Measurements from ENCODE around the gene FYN. TPM values are rescaled to one million over a fixed set of nuclear protein-coding genes. Genes with fewer than 3 reads are reported as not detected.

FYN gene
- total RNA-seq, 1 experiment from 2014 or later, result 37.8 TPM

- ChIA-PET CTCF (interaction anchor here (0.7 kb wide), 2 partner anchors 44 to 536 kb away, joined by 3 read pairs; no protein-coding TSS in a partner anchor), POLR2A (no interaction called here)
- no peaks in the 10 kb centered on the region for H3K27me3 Mint-ChIP-seq (ENCODE audit: insufficient read depth, unreplicated experiment)
- H3K4me3 Mint-ChIP-seq (ENCODE audit: unreplicated experiment), result no peak overlapping the region
- no peak for DNase-seq (ENCODE audit: unreplicated experiment)
- intact Hi-C loops (cut with micrococcal nuclease), result no loop called here
- no TSS peak for BruUV-seq (replicated peaks)
- no peaks in the 10 kb centered on the region for H3K9me3 Mint-ChIP-seq (ENCODE audit: unreplicated experiment)
- H3K4me1 Mint-ChIP-seq (ENCODE audit: insufficient read depth, unreplicated experiment), result no peaks in the 10 kb centered on the region
- no peaks in the 10 kb centered on the region for H3K36me3 Mint-ChIP-seq (ENCODE audit: insufficient read depth, unreplicated experiment)
- no peak overlapping the region for H3K27ac Mint-ChIP-seq (ENCODE audit: low read depth, unreplicated experiment)
- no peak for TF ChIP-seq CTCF (IDR thresholded peaks at IDR 0.05; ENCODE audit: unreplicated experiment)
These were observed 88.8 kb downstream of the FYN start for GRCh38 chr6:111784433-111784832.

GRCh38 chr6:111782887-111783466, 90.3 kb downstream of the FYN start:
- no peaks in the 10 kb centered on the region for H3K36me3 Mint-ChIP-seq (ENCODE audit: insufficient read depth, unreplicated experiment)
- no peak for DNase-seq (ENCODE audit: unreplicated experiment)
- H3K9me3 Mint-ChIP-seq (ENCODE audit: unreplicated experiment), result no peaks in the 10 kb centered on the region
- H3K4me3 Mint-ChIP-seq (ENCODE audit: unreplicated experiment), result no peak overlapping the region
- BruUV-seq (replicated peaks), result no TSS peak
- CTCF ChIA-PET, result interaction anchor here (0.6 to 0.7 kb wide), 3 partner anchors 214 to 261 kb away, joined by 3 to 9 read pairs (median 3); no protein-coding TSS in a partner anchor
- no peak overlapping the region for H3K27ac Mint-ChIP-seq (ENCODE audit: low read depth, unreplicated experiment)
- H3K4me1 Mint-ChIP-seq (ENCODE audit: insufficient read depth, unreplicated experiment), result no peaks in the 10 kb centered on the region
- intact Hi-C loops (cut with micrococcal nuclease), result no loop called here
- TF ChIP-seq CTCF (IDR thresholded peaks at IDR 0.05; ENCODE audit: unreplicated experiment), result no peak
- H3K27me3 Mint-ChIP-seq (ENCODE audit: insufficient read depth, unreplicated experiment), result no peaks in the 10 kb centered on the region
- POLR2A ChIA-PET, result no interaction called here

GRCh38 chr6:111782192-111782809, 91.0 kb downstream of the FYN start:
- no peak for TF ChIP-seq CTCF (IDR thresholded peaks at IDR 0.05; ENCODE audit: unreplicated experiment)
- ChIA-PET CTCF (interaction anchor here (0.5 to 0.6 kb wide), 2 partner anchors 109 to 260 kb away, joined by 3 to 6 read pairs; no protein-coding TSS in a partner anchor), POLR2A (no interaction called here)
- H3K27me3 Mint-ChIP-seq (ENCODE audit: insufficient read depth, unreplicated experiment), result no peaks in the 10 kb centered on the region
- no peaks in the 10 kb centered on the region for H3K4me1 Mint-ChIP-seq (ENCODE audit: insufficient read depth, unreplicated experiment)
- intact Hi-C loops (cut with micrococcal nuclease), result no loop called here
- DNase-seq (ENCODE audit: unreplicated experiment), result no peak
- H3K4me3 Mint-ChIP-seq (ENCODE audit: unreplicated experiment), result no peak overlapping the region
- no peak overlapping the region for H3K27ac Mint-ChIP-seq (ENCODE audit: low read depth, unreplicated experiment)
- no peaks in the 10 kb centered on the region for H3K9me3 Mint-ChIP-seq (ENCODE audit: unreplicated experiment)
- no peaks in the 10 kb centered on the region for H3K36me3 Mint-ChIP-seq (ENCODE audit: insufficient read depth, unreplicated experiment)
- BruUV-seq (replicated peaks), result no TSS peak

- no peak for DNase-seq (ENCODE audit: unreplicated experiment)
- Mint-ChIP-seq H3K36me3 (ENCODE audit: insufficient read depth, unreplicated experiment) (no peaks in the 10 kb centered on the region), H3K9me3 (ENCODE audit: unreplicated experiment) (no peaks in the 10 kb centered on the region), H3K4me3 (ENCODE audit: unreplicated experiment) (no peak overlapping the region), H3K4me1 (ENCODE audit: insufficient read depth, unreplicated experiment) (peaks cover 5% of the 10 kb centered on the region), H3K27ac (ENCODE audit: low read depth, unreplicated experiment) (no peak overlapping the region), H3K27me3 (ENCODE audit: insufficient read depth, unreplicated experiment) (no peaks in the 10 kb centered on the region)
- CTCF ChIA-PET, result no interaction called here
- TF ChIP-seq CTCF (IDR thresholded peaks at IDR 0.05; ENCODE audit: unreplicated experiment), result no peak
- no TSS peak for BruUV-seq (replicated peaks)
- intact Hi-C loops (cut with micrococcal nuclease), result no loop called here
- POLR2A ChIA-PET, result no interaction called here
These were observed 92.1 kb downstream of the FYN start for GRCh38 chr6:111781041-111781708.
